Measurements from ENCODE around the gene PHF13. TPM values are rescaled to one million over a fixed set of nuclear protein-coding genes. Genes with fewer than 3 reads are reported as not detected.

Gene PHF13
- total and polyA plus RNA-seq, 11 donors: 2.9 to 11.2 (median 7.8) TPM

GRCh38 chr1:6666696-6667095, 53.2 kb downstream of the PHF13 start:
- Histone ChIP-seq H3K4me3 (no peak overlapping the region), H3K27me3 (no peaks in the 10 kb centered on the region), H3K4me1 (peaks cover 0 to 22% (median 6%) of the 10 kb centered on the region in 12 donors), H3K36me3 (peaks cover 0 to 44% (median 29%) of the 10 kb centered on the region in 9 donors), H3K9me3 (no peaks in the 10 kb centered on the region), H3K27ac (peak overlapping the region in 11 of 12 donors; percentile 55 to 84 (median 68))
- DNase-seq (no peak), ATAC-seq (peak; percentile 28 to 63 (median 39))
- intact Hi-C loops (cut with DNase I): no loop called here
- TF ChIP-seq CTCF (IDR thresholded peaks at IDR 0.05) (no peak), POLR2A (IDR thresholded peaks at IDR 0.05) (no peak)
- WGBS, 4 donors: 54 to 65% (median 58%) methylated on average over 5 of the region's 5 CpGs

DNA sequence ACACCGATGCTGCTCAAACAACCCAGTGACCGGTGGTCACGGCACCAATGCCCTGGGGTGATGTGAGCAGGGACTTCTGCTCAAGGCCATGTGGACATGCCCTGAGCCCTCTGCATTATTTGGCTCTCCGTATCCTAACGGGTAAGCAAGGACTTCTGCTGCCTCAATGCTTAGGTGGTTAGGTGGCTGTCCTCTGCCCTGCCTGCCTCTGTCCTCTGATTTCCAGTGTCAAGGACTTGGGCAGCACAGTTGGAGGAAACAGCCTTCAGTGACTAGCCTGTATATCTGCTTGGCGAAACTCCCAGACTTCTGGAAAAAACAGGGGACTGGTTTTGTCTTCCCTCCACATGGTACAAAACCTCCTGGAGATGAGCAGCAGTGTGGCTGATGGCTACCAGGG, 53.6 kb downstream of the PHF13 start:
- H3K4me1 ChIP-seq: peaks cover 0 to 26% (median 9%) of the 10 kb centered on the region in 12 donors
- DNase-seq (peak in 4 of 5 donors; percentile 40 to 61 (median 53)), ATAC-seq (peak; percentile 87 to 92 (median 90))
- no peak overlapping the region for H3K4me3 ChIP-seq
- intact Hi-C loops (cut with DNase I): no loop called here
- peak overlapping the region in 11 of 12 donors; percentile 55 to 84 (median 68) for H3K27ac ChIP-seq
- peaks cover 0 to 44% (median 29%) of the 10 kb centered on the region in 9 donors for H3K36me3 ChIP-seq
- 70 to 83% (median 75%) methylated on average over 6 of the region's 6 CpGs for WGBS, 4 donors
- TF ChIP-seq CTCF (IDR thresholded peaks at IDR 0.05) (no peak), POLR2A (IDR thresholded peaks at IDR 0.05) (no peak)
- no peaks in the 10 kb centered on the region for H3K9me3 ChIP-seq
- H3K27me3 ChIP-seq: no peaks in the 10 kb centered on the region

DNA sequence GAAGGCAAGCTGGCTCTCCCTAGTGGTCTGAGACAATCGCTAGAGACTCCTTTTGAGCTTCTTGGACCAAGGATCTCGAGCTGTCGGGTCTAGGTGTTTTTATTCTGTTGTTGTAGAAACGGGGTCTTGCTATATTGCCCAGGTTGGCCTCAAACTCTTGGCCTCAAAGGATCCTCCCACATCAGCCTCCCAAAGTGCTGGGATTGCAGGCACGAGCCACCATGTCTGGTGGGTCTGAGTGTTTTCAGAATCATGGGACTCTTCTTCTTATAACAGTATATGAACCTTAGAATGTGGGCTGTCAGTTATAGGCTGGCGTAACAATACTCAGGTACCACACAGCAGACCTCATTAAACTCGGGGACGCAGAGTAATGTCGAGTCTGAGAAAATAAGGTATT, 55.0 kb downstream of the PHF13 start:
- H3K9me3 ChIP-seq: no peaks in the 10 kb centered on the region
- H3K27me3 ChIP-seq: no peaks in the 10 kb centered on the region
- peaks cover 0 to 43% (median 29%) of the 10 kb centered on the region in 9 donors for H3K36me3 ChIP-seq
- no peak overlapping the region for H3K4me3 ChIP-seq
- no peak overlapping the region for H3K27ac ChIP-seq
- intact Hi-C loops (cut with DNase I): no loop called here
- DNase-seq: no peak
- WGBS, 4 donors: 95 to 98% (median 97%) methylated on average over 9 of the region's 9 CpGs
- H3K4me1 ChIP-seq: peaks cover 0 to 33% (median 11%) of the 10 kb centered on the region in 12 donors
- no peak for ATAC-seq
- TF ChIP-seq POLR2A (IDR thresholded peaks at IDR 0.05) (no peak), CTCF (IDR thresholded peaks at IDR 0.05) (no peak)

GRCh38 chr1:6672558-6672957, 59.0 kb downstream of the PHF13 start:
- Histone ChIP-seq H3K27me3 (no peaks in the 10 kb centered on the region), H3K4me3 (no peak overlapping the region), H3K9me3 (no peaks in the 10 kb centered on the region), H3K4me1 (peaks cover 0 to 36% (median 12%) of the 10 kb centered on the region in 12 donors), H3K36me3 (peaks cover 0 to 46% (median 32%) of the 10 kb centered on the region in 9 donors), H3K27ac (peak overlapping the region in 11 of 12 donors; percentile 6 to 83 (median 55))
- intact Hi-C loops (cut with DNase I): no loop called here
- 40 to 63% (median 53%) methylated on average over 2 of the region's 2 CpGs for WGBS, 4 donors
- ATAC-seq (peak; percentile 91 to 96 (median 95)), DNase-seq (peak in 4 of 5 donors; percentile 49 to 78 (median 63))
- TF ChIP-seq POLR2A (IDR thresholded peaks at IDR 0.05) (no peak), CTCF (IDR thresholded peaks at IDR 0.05) (no peak)

Other genes starting within 250 kb of the PHF13 start
- 10 to 100 TPM in 7 of 9 donors, 1 to 10 TPM in 2; 5.7 to 34.0 (median 12.6) TPM for gene ACOT7, start 220.0 kb upstream of the PHF13 start, total RNA-seq
- gene ACOT7, start 220.0 kb upstream of the PHF13 start, polyA plus RNA-seq: 10 to 100 TPM in 1 of 2 donors, 1 to 10 TPM in 1; 6.2 to 38.9 TPM
- gene HES2, start 193.8 kb upstream of the PHF13 start, total RNA-seq: under 1 TPM in 1 of 9 donors, not detected in 8; 0.14 TPM
- gene HES2, start 193.8 kb upstream of the PHF13 start, polyA plus RNA-seq: under 1 TPM; 0.04 to 0.12 TPM
- gene ESPN, start 189.0 kb upstream of the PHF13 start, total RNA-seq: 1 to 10 TPM in 1 of 9 donors, under 1 TPM in 3, not detected in 5; 0.15 to 1.3 (median 0.42) TPM
- gene ESPN, start 189.0 kb upstream of the PHF13 start, polyA plus RNA-seq: under 1 TPM in 1 of 2 donors, not detected in 1; 0.10 TPM
- 10 to 100 TPM in 3 of 9 donors, 1 to 10 TPM in 6; 5.2 to 11.6 (median 9.3) TPM for gene TNFRSF25, start 147.6 kb upstream of the PHF13 start, total RNA-seq
- gene TNFRSF25, start 147.6 kb upstream of the PHF13 start, polyA plus RNA-seq: 10 to 100 TPM in 1 of 2 donors, 1 to 10 TPM in 1; 4.7 to 17.5 TPM
- gene PLEKHG5, start 122.1 kb upstream of the PHF13 start, total RNA-seq: 10 to 100 TPM; 10.8 to 20.2 (median 15.2) TPM
- gene PLEKHG5, start 122.1 kb upstream of the PHF13 start, polyA plus RNA-seq: 10 to 100 TPM in 1 of 2 donors, 1 to 10 TPM in 1; 7.2 to 18.5 TPM
- 10 to 100 TPM; 13.1 to 20.6 (median 16.5) TPM for gene NOL9, start 59.2 kb upstream of the PHF13 start, total RNA-seq
- gene NOL9, start 59.2 kb upstream of the PHF13 start, polyA plus RNA-seq: 1 to 10 TPM; 5.7 to 5.8 TPM
- not detected for gene TAS1R1, start 58.4 kb upstream of the PHF13 start, total RNA-seq
- gene TAS1R1, start 58.4 kb upstream of the PHF13 start, polyA plus RNA-seq: not detected
- 10 to 100 TPM in 7 of 9 donors, 1 to 10 TPM in 2; 6.4 to 23.1 (median 11.8) TPM for gene ZBTB48, start 33.7 kb upstream of the PHF13 start, total RNA-seq
- gene ZBTB48, start 33.7 kb upstream of the PHF13 start, polyA plus RNA-seq: 10 to 100 TPM; 12.4 to 17.0 TPM
- gene KLHL21, start 10.9 kb upstream of the PHF13 start, total RNA-seq: 100 to 1,000 TPM in 1 of 9 donors, 10 to 100 TPM in 8; 38.7 to 179 (median 65.4) TPM
- 10 to 100 TPM; 28.6 to 47.8 TPM for gene KLHL21, start 10.9 kb upstream of the PHF13 start, polyA plus RNA-seq
- gene THAP3, start 11.1 kb downstream of the PHF13 start, total RNA-seq: 10 to 100 TPM in 7 of 9 donors, 1 to 10 TPM in 2; 7.5 to 20.7 (median 12.1) TPM
- 10 to 100 TPM; 21.7 to 22.1 TPM for gene THAP3, start 11.1 kb downstream of the PHF13 start, polyA plus RNA-seq
- 10 to 100 TPM; 42.4 to 67.4 (median 61.2) TPM for gene DNAJC11, start 88.1 kb downstream of the PHF13 start, total RNA-seq
- gene DNAJC11, start 88.1 kb downstream of the PHF13 start, polyA plus RNA-seq: 10 to 100 TPM; 45.1 to 47.8 TPM
- 100 to 1,000 TPM; 114 to 154 (median 136) TPM for gene CAMTA1, start 171.7 kb downstream of the PHF13 start, total RNA-seq
- gene CAMTA1, start 171.7 kb downstream of the PHF13 start, polyA plus RNA-seq: 100 to 1,000 TPM; 191 to 303 TPM

Data from heart left ventricle (tissue), 16 donors.